HL-60 (cell line): ENCODE measurements around the gene WNT5B.

Experiments
- DNase-seq, 2 experiments: peaks; one replicate each; pipeline ENCODE4 v3.0.0-alpha.2; 2010 to 2020; ENCODE audit warnings: low read depth in 1 of 2, low spot score in 1 of 2
- H3K27ac ChIP-seq: fragments of 250-450 bp; sonication (Bioruptor Pico); replicated peaks from 2 replicates; pipeline ENCODE4 v1.5.1; 2020; ENCODE audit warnings: mild to moderate bottlenecking, moderate library complexity
- H3K27me3 ChIP-seq: fragments of 250-450 bp; sonication (Bioruptor Pico); 2 replicates; pipeline ENCODE4 v1.5.1; 2021; ENCODE audit warnings: mild to moderate bottlenecking, moderate library complexity; ENCODE audit not compliant: insufficient read depth, poor library complexity, severe bottlenecking
- H3K4me3 ChIP-seq: replicated peaks from 2 replicates; pipeline ENCODE4 v1.5.1; 2011; ENCODE audit warnings: mild to moderate bottlenecking, control low read depth, low read length; ENCODE audit not compliant: insufficient read depth
- CTCF ChIP-seq: IDR thresholded peaks from one replicate; pipeline ENCODE4 v1.5.1; 2011; ENCODE audit warnings: low read length, control low read depth, inconsistent platforms; ENCODE audit not compliant: insufficient read depth
- GABPA ChIP-seq: IDR thresholded peaks from 2 replicates; pipeline ENCODE4 v1.6.1; 2012; ENCODE audit warnings: low read depth
- POLR2AphosphoS5 ChIP-seq: IDR thresholded peaks from 2 replicates; pipeline ENCODE4 v1.6.1; 2012; ENCODE audit warnings: low read depth
- REST ChIP-seq: IDR thresholded peaks from 2 replicates; pipeline ENCODE4 v1.6.1; 2012; ENCODE audit warnings: low read depth; ENCODE audit not compliant: insufficient replicate concordance
- SPI1 ChIP-seq: IDR thresholded peaks from 2 replicates; pipeline ENCODE4 v1.6.1; 2012; ENCODE audit warnings: low read depth, mild to moderate bottlenecking, borderline replicate concordance

Gene WNT5B

DNA sequence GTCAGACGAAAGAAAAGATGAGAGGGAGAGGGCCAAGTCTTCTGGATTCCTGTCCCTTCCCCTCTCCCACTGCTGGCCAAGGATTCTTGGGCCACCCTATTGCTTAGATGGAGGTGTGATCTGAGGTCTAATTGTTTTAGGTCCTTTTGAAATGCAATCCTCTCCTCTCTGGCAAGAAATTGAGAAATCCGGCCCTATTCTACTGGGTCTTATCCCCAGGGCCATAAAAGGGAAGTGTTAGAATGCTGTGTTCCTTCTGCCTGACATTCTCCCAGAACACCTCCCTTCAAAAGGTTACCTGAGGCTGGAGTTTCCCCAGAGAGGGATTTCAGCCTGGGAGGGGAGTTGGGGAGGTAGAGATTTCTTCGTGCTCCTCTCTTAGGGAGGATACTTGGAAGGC lies 4.4 kb downstream of the WNT5B start:
- DNase-seq: peak in 1 of 2 experiments; percentile 70
- TF ChIP-seq GABPA (no peak), POLR2AphosphoS5 (no peak), SPI1 (peak; percentile 94)
- Histone ChIP-seq H3K4me3 (no peak overlapping the region), H3K27ac (no peak overlapping the region), H3K27me3 (peaks cover 7% of the 10 kb centered on the region)

GRCh38 chr12:1634149-1634548 lies 5.1 kb downstream of the WNT5B start:
- no peak for TF ChIP-seq POLR2AphosphoS5
- TF ChIP-seq REST: no peak
- TF ChIP-seq SPI1: no peak
- TF ChIP-seq CTCF: no peak
- no peak for TF ChIP-seq GABPA
- Histone ChIP-seq H3K4me3 (no peak overlapping the region), H3K27me3 (peaks cover 7% of the 10 kb centered on the region), H3K27ac (no peak overlapping the region)
- no peak for DNase-seq

- peak; percentile 64 to 87 for DNase-seq
- Histone ChIP-seq H3K27me3 (peaks cover 7% of the 10 kb centered on the region), H3K4me3 (no peak overlapping the region), H3K27ac (peak overlapping the region; percentile 43)
- TF ChIP-seq SPI1: no peak
- peak; percentile 89 for TF ChIP-seq CTCF
Measured at GRCh38 chr12:1634590-1635191, 5.7 kb downstream of the WNT5B start.

GRCh38 chr12:1635301-1636095 lies 6.5 kb downstream of the WNT5B start:
- H3K27ac ChIP-seq: peak overlapping the region; percentile 43
- H3K4me3 ChIP-seq: no peak overlapping the region
- TF ChIP-seq POLR2AphosphoS5 (no peak), SPI1 (no peak), REST (no peak), GABPA (no peak), CTCF (no peak)
- peaks cover 5% of the 10 kb centered on the region for H3K27me3 ChIP-seq
- peak in 1 of 2 experiments; percentile 72 for DNase-seq
